Fibroblast of lung (primary cell): Measurements from ENCODE around the gene CAB39L.

Source experiments
- EZH2 ChIP-seq: IDR thresholded peaks from 2 replicates; pipeline ENCODE4 v1.5.1; 2012; ENCODE audit warnings: low read length, control low read depth, mild to moderate bottlenecking; ENCODE audit errors: missing control alignments
- TF ChIP-seq, protein P1 (sequence below), 2 donors: IDR thresholded peaks in 1 of 2; conservative IDR thresholded peaks in 1 of 2; 1 replicate in 1 of 2; 2 replicates in 1 of 2; pipeline ENCODE4 v1.5.1; 2011 to 2012; ENCODE audit warnings: low read length in 2 of 2, control low read depth in 1 of 2, inconsistent platforms in 1 of 2, low read depth in 1 of 2, mild to moderate bottlenecking in 1 of 2

DNA sequence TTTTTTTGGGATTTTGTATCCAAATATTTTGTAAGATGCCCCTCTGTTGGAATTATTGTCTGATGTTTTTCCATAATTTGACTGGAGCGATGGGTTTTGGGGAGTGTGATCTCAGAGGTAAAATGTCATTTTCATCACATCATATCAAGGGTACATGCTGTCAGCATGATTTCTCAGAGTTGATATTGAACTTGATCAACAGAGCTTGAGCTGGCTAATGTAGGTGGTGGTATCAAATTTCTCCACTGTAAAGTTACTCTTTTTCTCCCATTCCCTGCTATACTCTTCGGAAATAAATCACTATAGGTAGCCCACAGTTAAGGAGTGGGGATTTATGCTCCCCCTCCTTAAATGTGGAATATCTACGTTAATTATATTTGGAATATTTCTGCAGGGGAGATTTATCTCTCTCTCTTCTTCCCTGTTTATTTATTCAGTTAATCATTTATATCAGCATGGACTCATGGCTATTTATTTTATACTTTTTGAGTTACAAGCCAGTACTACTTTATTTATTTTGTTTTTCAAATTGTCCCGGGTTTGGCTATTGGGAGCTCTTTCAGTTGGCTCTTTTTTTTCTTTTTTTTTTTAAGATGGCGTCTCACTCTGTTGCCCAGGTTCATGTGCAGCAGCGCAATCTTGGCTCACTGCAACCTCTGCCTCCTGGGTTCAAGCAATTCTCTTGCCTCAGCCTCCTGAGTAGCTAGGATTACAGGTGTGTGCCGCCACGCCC is 9.0 kb upstream of the CAB39L start:
- TF ChIP-seq, protein P1, sequence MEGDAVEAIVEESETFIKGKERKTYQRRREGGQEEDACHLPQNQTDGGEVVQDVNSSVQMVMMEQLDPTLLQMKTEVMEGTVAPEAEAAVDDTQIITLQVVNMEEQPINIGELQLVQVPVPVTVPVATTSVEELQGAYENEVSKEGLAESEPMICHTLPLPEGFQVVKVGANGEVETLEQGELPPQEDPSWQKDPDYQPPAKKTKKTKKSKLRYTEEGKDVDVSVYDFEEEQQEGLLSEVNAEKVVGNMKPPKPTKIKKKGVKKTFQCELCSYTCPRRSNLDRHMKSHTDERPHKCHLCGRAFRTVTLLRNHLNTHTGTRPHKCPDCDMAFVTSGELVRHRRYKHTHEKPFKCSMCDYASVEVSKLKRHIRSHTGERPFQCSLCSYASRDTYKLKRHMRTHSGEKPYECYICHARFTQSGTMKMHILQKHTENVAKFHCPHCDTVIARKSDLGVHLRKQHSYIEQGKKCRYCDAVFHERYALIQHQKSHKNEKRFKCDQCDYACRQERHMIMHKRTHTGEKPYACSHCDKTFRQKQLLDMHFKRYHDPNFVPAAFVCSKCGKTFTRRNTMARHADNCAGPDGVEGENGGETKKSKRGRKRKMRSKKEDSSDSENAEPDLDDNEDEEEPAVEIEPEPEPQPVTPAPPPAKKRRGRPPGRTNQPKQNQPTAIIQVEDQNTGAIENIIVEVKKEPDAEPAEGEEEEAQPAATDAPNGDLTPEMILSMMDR (conservative IDR thresholded peaks at IDR 0.05 in 1 of 2, IDR thresholded peaks at IDR 0.05 in 1 of 2; ENCODE audit: low read depth in 1 of 2, low read length in 2 of 2), result no peak
- no peak for TF ChIP-seq EZH2
